WI38 (cell line): ENCODE data around the gene ESAM.
A peak's percentile ranks its signal among the peaks of the same experiment; 100 is the strongest.

ENCODE experiments used
- H3K4me3 ChIP-seq: 2 replicates; pipeline ENCODE4 v1.5.1; 2011; ENCODE audit warnings: low read depth, mild to moderate bottlenecking, control low read depth, low read length
- TF ChIP-seq, protein P1 (sequence below): IDR thresholded peaks from 2 replicates; pipeline ENCODE4 v1.5.1; 2012; ENCODE audit warnings: low read depth, mild to moderate bottlenecking, control low read depth, low read length

Gene ESAM

GRCh38 chr11:124769806-124770774 lies 8.0 kb upstream of the ESAM start:
- TF ChIP-seq, protein P1, sequence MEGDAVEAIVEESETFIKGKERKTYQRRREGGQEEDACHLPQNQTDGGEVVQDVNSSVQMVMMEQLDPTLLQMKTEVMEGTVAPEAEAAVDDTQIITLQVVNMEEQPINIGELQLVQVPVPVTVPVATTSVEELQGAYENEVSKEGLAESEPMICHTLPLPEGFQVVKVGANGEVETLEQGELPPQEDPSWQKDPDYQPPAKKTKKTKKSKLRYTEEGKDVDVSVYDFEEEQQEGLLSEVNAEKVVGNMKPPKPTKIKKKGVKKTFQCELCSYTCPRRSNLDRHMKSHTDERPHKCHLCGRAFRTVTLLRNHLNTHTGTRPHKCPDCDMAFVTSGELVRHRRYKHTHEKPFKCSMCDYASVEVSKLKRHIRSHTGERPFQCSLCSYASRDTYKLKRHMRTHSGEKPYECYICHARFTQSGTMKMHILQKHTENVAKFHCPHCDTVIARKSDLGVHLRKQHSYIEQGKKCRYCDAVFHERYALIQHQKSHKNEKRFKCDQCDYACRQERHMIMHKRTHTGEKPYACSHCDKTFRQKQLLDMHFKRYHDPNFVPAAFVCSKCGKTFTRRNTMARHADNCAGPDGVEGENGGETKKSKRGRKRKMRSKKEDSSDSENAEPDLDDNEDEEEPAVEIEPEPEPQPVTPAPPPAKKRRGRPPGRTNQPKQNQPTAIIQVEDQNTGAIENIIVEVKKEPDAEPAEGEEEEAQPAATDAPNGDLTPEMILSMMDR = no peak

GRCh38 chr11:124768914-124769313 lies 6.8 kb upstream of the ESAM start:
- H3K4me3 ChIP-seq = no peak overlapping the region
- TF ChIP-seq, protein P1 = no peak

More at GRCh38 chr11:124769806-124770774, 8.0 kb upstream of the ESAM start:
- H3K4me3 ChIP-seq = no peak overlapping the region

- no peak overlapping the region for H3K4me3 ChIP-seq
- TF ChIP-seq, protein P1 = no peak
Measured at GRCh38 chr11:124766156-124766555, 4.1 kb upstream of the ESAM start.

DNA sequence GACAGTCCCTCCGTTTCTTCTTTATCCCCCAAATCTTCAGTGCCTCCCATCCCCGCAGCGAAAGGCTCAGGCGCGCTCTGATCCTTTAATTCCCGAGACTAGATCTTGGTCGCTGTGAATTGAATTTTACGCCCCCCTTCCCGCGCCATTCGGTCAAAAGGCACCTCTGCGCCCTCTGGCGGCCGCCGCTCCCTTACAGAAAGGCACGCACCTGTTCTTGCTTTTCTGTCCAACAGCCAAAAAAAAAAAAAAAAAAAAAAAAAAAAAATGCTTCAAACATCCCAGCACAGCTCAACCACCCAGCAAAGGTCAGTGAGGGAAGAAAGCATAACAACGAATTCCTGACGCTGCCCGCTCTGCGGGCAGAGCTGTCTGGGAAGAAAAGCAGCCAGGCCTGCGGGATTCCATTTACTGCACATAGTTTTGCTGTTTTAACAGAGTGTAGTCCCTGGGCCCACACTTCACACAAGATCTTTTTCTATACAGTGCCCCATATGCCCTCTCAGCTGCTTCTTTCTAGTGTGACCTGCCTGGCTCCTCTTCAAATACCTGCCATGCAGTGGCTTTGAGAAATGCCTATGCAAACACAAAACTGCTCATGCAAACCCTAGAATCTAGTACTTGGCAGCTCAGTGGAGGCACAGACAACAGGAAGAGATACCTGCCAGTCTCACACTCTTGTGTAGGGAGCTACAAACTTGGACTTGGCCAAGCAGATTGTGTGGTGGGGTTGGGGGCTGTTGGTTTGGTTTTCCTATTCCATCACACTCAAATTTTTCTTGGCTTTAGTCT lies 1.3 kb upstream of the ESAM start:
- TF ChIP-seq, protein P1 = peak; percentile 67
- peak overlapping the region; percentile 54 for H3K4me3 ChIP-seq

DNA sequence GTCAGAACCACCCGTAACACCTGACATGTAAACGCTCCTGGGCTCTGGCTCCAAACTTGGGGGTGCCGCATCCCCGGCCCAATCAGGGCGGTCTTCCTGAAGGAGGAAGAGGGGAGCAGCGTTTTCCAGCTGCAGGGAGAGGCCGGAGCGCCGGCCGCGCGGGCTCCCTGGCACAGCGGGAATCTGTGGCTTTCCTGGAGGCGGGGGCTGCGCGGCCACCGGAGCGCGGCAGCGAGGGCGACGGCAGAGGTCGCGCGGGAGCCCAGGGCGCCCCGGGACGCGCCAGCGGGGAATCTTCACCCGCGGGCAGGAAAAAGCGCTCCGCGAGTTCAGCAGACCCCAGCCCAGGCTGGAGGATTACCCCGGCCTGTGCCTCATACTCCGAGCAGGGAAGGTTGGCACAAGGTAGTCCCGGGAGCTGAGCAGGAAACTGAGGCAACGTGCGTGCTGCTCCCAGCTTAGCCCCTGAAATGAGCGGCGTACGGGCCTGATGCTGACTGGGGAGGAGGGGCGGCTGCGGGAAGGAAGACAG lies 600 bp upstream of the ESAM start:
- TF ChIP-seq, protein P1 = no peak
- H3K4me3 ChIP-seq = peak overlapping the region; percentile 54

DNA sequence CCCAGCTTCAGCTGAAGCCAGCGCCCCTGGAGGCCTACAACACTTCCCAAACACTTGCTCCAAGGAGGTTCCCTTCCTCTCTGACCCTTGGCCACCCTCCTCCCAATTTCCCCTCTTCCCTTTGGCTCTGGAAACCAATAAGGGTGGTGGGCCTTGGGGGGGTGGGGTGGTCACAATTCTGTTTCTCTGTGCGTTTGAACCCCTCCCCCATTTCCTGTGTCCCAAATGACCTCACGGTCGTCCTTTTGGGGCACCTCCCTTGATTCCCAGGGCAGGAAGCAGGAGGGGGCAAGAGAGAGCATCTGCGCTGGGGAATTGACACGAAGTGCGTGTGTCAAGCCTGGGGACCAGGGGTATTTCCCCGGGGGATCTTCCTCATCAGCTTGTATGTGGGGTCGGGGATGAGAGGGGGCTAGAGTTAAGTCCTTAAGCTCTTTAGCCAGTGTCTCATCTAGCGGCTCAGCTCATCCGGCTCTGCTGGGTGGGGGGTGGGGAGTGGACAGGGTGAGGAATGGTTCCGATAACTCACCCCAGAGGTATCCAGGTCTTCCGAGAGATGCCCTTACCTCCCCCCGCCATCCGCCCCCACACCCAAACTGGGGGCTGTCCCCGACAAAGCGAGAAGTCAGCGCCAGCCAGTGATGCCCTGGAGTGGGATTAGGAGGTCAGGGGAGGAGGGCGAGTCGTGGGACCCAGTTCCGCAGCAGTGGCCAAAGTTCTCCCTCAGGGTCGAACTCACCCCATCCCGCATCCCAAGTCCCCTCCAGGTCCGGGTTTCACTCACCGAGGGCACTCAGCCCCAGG lies 587 bp downstream of the ESAM start:
- TF ChIP-seq, protein P1 = no peak
- H3K4me3 ChIP-seq = peak overlapping the region; percentile 27
